Transverse colon (tissue), 4 donors: ENCODE measurements around the gene SGMS2.

ENCODE experiments used
- POLR2A ChIP-seq: fragments of 450-650 bp; IDR thresholded peaks from one replicate; pipeline ENCODE4 v1.6.1; 2016; ENCODE audit warnings: antibody characterized with exemption, mild to moderate bottlenecking, moderate library complexity
- POLR2AphosphoS5 ChIP-seq, 3 donors: sonication (generic); formaldehyde crosslinking; IDR thresholded peaks; one replicate each; pipeline ENCODE4 v1.6.1; 2016; ENCODE audit warnings: antibody characterized with exemption in 3 of 3
- TF ChIP-seq, protein P1 (sequence below), 5 experiments: fragments of 200-600 bp in 3 of 5; fragments of 450-650 bp in 2 of 5; sonication (generic) in 3 of 5; IDR thresholded peaks; 1 replicate in 2 of 5; 2 replicates in 3 of 5; pipeline ENCODE4 v1.5.1; 2016 to 2017; ENCODE audit warnings: antibody characterized with exemption in 5 of 5, inconsistent platforms in 3 of 5, mild to moderate bottlenecking in 2 of 5, moderate library complexity in 1 of 5

DNA sequence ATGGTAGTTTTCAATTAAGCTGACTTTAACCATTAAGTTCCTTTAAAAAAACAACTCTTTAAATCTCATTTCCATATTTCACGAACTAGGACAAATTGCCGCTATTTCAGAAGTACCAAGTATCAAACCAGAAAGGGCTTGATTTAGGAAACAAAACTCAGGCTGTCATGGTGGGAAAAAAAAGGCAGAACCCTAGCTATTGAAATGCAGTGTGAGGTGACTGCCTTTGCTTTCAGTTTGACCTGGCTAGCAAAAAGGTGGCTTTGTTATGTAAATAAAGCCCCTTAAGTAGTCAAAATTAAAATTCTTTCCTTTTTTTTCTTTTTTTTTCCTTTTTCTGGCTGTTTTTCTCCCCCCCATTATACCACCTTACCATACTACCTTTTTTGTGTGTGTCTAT is 66.0 kb downstream of the SGMS2 start:
- TF ChIP-seq, protein P1, sequence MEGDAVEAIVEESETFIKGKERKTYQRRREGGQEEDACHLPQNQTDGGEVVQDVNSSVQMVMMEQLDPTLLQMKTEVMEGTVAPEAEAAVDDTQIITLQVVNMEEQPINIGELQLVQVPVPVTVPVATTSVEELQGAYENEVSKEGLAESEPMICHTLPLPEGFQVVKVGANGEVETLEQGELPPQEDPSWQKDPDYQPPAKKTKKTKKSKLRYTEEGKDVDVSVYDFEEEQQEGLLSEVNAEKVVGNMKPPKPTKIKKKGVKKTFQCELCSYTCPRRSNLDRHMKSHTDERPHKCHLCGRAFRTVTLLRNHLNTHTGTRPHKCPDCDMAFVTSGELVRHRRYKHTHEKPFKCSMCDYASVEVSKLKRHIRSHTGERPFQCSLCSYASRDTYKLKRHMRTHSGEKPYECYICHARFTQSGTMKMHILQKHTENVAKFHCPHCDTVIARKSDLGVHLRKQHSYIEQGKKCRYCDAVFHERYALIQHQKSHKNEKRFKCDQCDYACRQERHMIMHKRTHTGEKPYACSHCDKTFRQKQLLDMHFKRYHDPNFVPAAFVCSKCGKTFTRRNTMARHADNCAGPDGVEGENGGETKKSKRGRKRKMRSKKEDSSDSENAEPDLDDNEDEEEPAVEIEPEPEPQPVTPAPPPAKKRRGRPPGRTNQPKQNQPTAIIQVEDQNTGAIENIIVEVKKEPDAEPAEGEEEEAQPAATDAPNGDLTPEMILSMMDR (IDR thresholded peaks at IDR 0.05) = no peak
- TF ChIP-seq POLR2A (no peak), POLR2AphosphoS5 (IDR thresholded peaks at IDR 0.05) (no peak)
